GM18907 (cell line): ENCODE data around the gene IDS.
"Not testable (repeated sequence)": the region's sequence is repeated elsewhere in the genome, so short reads cannot be mapped to it uniquely, and the experiment has no call there.

Source experiments
- ATAC-seq: cut with Tn5 transposase; IDR thresholded peaks from one replicate; pipeline ENCODE4 v1.9.1; 2021; ENCODE audit warnings: mild to moderate bottlenecking, moderate library complexity; ENCODE audit not compliant: unreplicated experiment

The IDS gene

GRCh38 chrX:149499766-149500165, 5.3 kb downstream of the IDS start:
- ATAC-seq = no peak

- no peak for ATAC-seq
Observed at GRCh38 chrX:149498767-149499166, 6.3 kb downstream of the IDS start.

- no peak for ATAC-seq
Observed at GRCh38 chrX:149497626-149498025, 7.5 kb downstream of the IDS start.

- ATAC-seq = no peak
Observed at GRCh38 chrX:149497054-149497453, 8.1 kb downstream of the IDS start.

GRCh38 chrX:149495573-149496071, 9.5 kb downstream of the IDS start:
- no peak for ATAC-seq

- ATAC-seq = no peak
Observed at GRCh38 chrX:149494844-149495565, 10.1 kb downstream of the IDS start.

- ATAC-seq = no peak
Observed at GRCh38 chrX:149493567-149494562, 11.2 kb downstream of the IDS start.

GRCh38 chrX:149491812-149492211, 13.3 kb downstream of the IDS start:
- ATAC-seq = no peak

- ATAC-seq = no peak
Observed at GRCh38 chrX:149490100-149490499, 15.0 kb downstream of the IDS start.

GRCh38 chrX:149488411-149489052, 16.6 kb downstream of the IDS start:
- not testable (repeated sequence) for ATAC-seq

- not testable (repeated sequence) for ATAC-seq
Observed at GRCh38 chrX:149488008-149488407, 17.1 kb downstream of the IDS start.

GRCh38 chrX:149487292-149487691, 17.8 kb downstream of the IDS start:
- ATAC-seq = no peak

GRCh38 chrX:149476513-149476912, 28.6 kb downstream of the IDS start:
- ATAC-seq = peak; percentile 78

- no peak for ATAC-seq
Observed at GRCh38 chrX:149473966-149474365, 31.1 kb downstream of the IDS start.

- no peak for ATAC-seq
Observed at GRCh38 chrX:149473092-149473491, 32.0 kb downstream of the IDS start.

GRCh38 chrX:149472625-149473024, 32.5 kb downstream of the IDS start:
- no peak for ATAC-seq

- ATAC-seq = no peak
Observed at GRCh38 chrX:149471397-149471796, 33.7 kb downstream of the IDS start.

GRCh38 chrX:149470955-149471354, 34.2 kb downstream of the IDS start:
- peak; percentile 87 for ATAC-seq

GRCh38 chrX:149469406-149469805, 35.7 kb downstream of the IDS start:
- no peak for ATAC-seq

- no peak for ATAC-seq
Observed at GRCh38 chrX:149467920-149468319, 37.2 kb downstream of the IDS start.

- no peak for ATAC-seq
Observed at GRCh38 chrX:149467461-149467860, 37.6 kb downstream of the IDS start.
